Nephron progenitor cell (in vitro differentiated cells): ENCODE results near the gene CLDN20.

Experiments used
- DNase-seq: peaks from one replicate; pipeline ENCODE4 v3.0.0; 2021
- H3K27ac Mint-ChIP-seq: 2 replicates; pipeline ENCODE4 v1.8.0; 2021; ENCODE audit warnings: mild to moderate bottlenecking, moderate library complexity, mixed read lengths
- H3K27me3 Mint-ChIP-seq: 2 replicates; pipeline ENCODE4 v1.8.0; 2021; ENCODE audit warnings: mild to moderate bottlenecking, low read depth, mixed read lengths; ENCODE audit not compliant: poor library complexity
- H3K36me3 Mint-ChIP-seq: 2 replicates; pipeline ENCODE4 v1.8.0; 2021; ENCODE audit warnings: low read depth, mixed read lengths
- H3K4me1 Mint-ChIP-seq: 2 replicates; pipeline ENCODE4 v1.8.0; 2021; ENCODE audit warnings: mixed read lengths
- H3K4me3 Mint-ChIP-seq: 2 replicates; pipeline ENCODE4 v1.8.0; 2021; ENCODE audit warnings: mild to moderate bottlenecking, moderate library complexity, mixed read lengths
- H3K9me3 Mint-ChIP-seq: 2 replicates; pipeline ENCODE4 v1.8.0; 2021; ENCODE audit warnings: mild to moderate bottlenecking, moderate library complexity, mixed read lengths
- CTCF ChIP-seq: fragments of 200-600 bp; sonication (generic); IDR thresholded peaks from 2 replicates; pipeline ENCODE4 v1.5.0; 2021; ENCODE audit warnings: antibody characterized with exemption

Gene CLDN20

GRCh38 chr6:155221086-155221485 is 42.7 kb upstream of the CLDN20 start:
- no peak overlapping the region for H3K27ac Mint-ChIP-seq
- peaks cover 5% of the 10 kb centered on the region for H3K36me3 Mint-ChIP-seq
- H3K4me3 Mint-ChIP-seq = no peak overlapping the region
- H3K9me3 Mint-ChIP-seq = no peaks in the 10 kb centered on the region
- DNase-seq = no peak
- H3K27me3 Mint-ChIP-seq = peaks cover 6% of the 10 kb centered on the region
- no peak for TF ChIP-seq CTCF
- peaks cover 32% of the 10 kb centered on the region for H3K4me1 Mint-ChIP-seq

GRCh38 chr6:155222506-155222905 is 41.3 kb upstream of the CLDN20 start:
- DNase-seq = no peak
- H3K9me3 Mint-ChIP-seq = peaks cover 2% of the 10 kb centered on the region
- H3K4me3 Mint-ChIP-seq = no peak overlapping the region
- no peak overlapping the region for H3K27ac Mint-ChIP-seq
- peaks cover 9% of the 10 kb centered on the region for H3K36me3 Mint-ChIP-seq
- H3K4me1 Mint-ChIP-seq = peaks cover 22% of the 10 kb centered on the region
- H3K27me3 Mint-ChIP-seq = peaks cover 3% of the 10 kb centered on the region
- TF ChIP-seq CTCF = no peak

- Mint-ChIP-seq H3K9me3 (peaks cover 4% of the 10 kb centered on the region), H3K27me3 (peaks cover 3% of the 10 kb centered on the region), H3K4me1 (peaks cover 22% of the 10 kb centered on the region), H3K4me3 (no peak overlapping the region), H3K36me3 (peaks cover 8% of the 10 kb centered on the region), H3K27ac (no peak overlapping the region)
- TF ChIP-seq CTCF = no peak
- DNase-seq = no peak
Measured at GRCh38 chr6:155223646-155224451, 40.0 kb upstream of the CLDN20 start.

- Mint-ChIP-seq H3K4me1 (peaks cover 19% of the 10 kb centered on the region), H3K9me3 (peaks cover 8% of the 10 kb centered on the region), H3K36me3 (peaks cover 7% of the 10 kb centered on the region), H3K27me3 (peaks cover 3% of the 10 kb centered on the region), H3K27ac (peak overlapping the region; percentile 28), H3K4me3 (no peak overlapping the region)
- TF ChIP-seq CTCF = no peak
- no peak for DNase-seq
Measured at GRCh38 chr6:155224618-155225017, 39.2 kb upstream of the CLDN20 start.

GRCh38 chr6:155227046-155227445 is 36.8 kb upstream of the CLDN20 start:
- H3K36me3 Mint-ChIP-seq = peaks cover 19% of the 10 kb centered on the region
- H3K27me3 Mint-ChIP-seq = peaks cover 7% of the 10 kb centered on the region
- TF ChIP-seq CTCF = no peak
- peaks cover 15% of the 10 kb centered on the region for H3K9me3 Mint-ChIP-seq
- H3K27ac Mint-ChIP-seq = no peak overlapping the region
- peaks cover 16% of the 10 kb centered on the region for H3K4me1 Mint-ChIP-seq
- H3K4me3 Mint-ChIP-seq = no peak overlapping the region
- no peak for DNase-seq
